Stimulated activated naive CD8-positive, alpha-beta T cell treated with anti-CD3 and anti-CD28 coated beads, Interleukin-15, Interleukin-2, amounts not matched to agents 100 ng/mL and 50 ng/mL, for 24 hours (primary cell): ENCODE data around the gene LIMS4.
"Not testable (repeated sequence)": the region's sequence is repeated elsewhere in the genome, so short reads cannot be mapped to it uniquely, and the experiment has no call there.

ENCODE experiments used
- H3K27ac Mint-ChIP-seq: one replicate; pipeline ENCODE4 v1.8.0; 2021; ENCODE audit warnings: mild to moderate bottlenecking, mixed read lengths
- H3K27me3 Mint-ChIP-seq: one replicate; pipeline ENCODE4 v1.8.0; 2021; ENCODE audit warnings: mixed read lengths
- H3K36me3 Mint-ChIP-seq: one replicate; pipeline ENCODE4 v1.8.0; 2021; ENCODE audit warnings: low read depth, mixed read lengths
- H3K4me1 Mint-ChIP-seq: one replicate; pipeline ENCODE4 v1.8.0; 2021; ENCODE audit warnings: low read depth, mixed read lengths
- H3K4me3 Mint-ChIP-seq: one replicate; pipeline ENCODE4 v1.8.0; 2021; ENCODE audit warnings: mild to moderate bottlenecking, mixed read lengths
- H3K9me3 Mint-ChIP-seq: one replicate; pipeline ENCODE4 v1.8.0; 2021; ENCODE audit warnings: mixed read lengths

LIMS4 gene

DNA sequence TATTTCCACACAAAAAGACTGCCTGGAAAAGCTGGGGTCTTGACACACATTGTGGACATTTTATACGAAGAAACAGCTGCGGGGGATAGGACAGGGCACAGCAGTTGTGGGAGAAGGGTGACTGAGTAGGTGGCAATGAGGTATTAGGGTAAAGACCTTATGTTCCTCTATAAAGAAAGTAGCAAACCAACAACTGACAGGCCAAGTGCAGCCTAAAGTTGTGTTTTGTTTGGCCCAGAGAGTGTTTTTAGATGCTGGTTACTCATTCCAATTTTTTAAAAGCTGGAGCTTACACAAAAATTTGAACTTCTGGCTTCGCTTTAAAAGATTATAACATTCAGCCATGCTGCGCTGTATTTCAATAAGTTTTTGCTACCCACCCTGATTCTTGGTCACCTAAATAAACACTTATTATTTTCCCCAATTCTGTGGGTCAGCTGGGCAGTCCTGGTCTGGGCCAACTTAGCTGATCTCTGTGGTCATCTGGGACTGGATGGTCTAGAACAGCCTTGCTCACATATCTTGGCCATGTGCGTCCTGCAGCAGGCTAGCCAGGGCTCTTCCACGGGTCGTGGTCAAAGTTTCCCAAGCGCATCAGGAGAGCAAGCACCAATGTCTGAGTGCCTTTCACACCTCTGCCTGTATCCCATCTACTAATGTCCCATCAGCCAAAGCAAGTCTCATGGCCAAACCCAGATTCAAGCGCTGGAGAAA lies 51.8 kb downstream of the LIMS4 start:
- not testable (repeated sequence) for H3K36me3 Mint-ChIP-seq, H3K4me3 Mint-ChIP-seq, H3K27me3 Mint-ChIP-seq, H3K27ac Mint-ChIP-seq, H3K4me1 Mint-ChIP-seq, H3K9me3 Mint-ChIP-seq

DNA sequence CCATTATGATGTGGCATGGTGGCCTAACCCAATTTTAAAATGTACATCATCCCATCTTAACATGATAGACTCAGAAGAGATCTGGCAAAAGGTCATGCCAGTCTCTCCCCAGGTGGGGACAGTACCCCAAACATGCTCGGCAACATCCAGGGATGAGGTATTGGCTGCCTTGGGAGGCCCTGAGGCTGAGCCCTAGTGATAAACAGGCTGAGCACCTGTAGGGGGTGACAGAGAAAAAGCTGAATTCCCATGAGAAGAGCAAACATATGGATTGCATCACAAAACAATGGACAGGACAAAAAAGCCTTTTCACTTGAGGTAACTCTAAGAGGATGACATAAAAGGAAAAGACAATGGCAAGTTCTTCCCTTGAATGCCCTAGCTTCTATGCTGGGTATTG lies 65.5 kb downstream of the LIMS4 start:
- not testable (repeated sequence) for H3K9me3 Mint-ChIP-seq, H3K4me3 Mint-ChIP-seq

DNA sequence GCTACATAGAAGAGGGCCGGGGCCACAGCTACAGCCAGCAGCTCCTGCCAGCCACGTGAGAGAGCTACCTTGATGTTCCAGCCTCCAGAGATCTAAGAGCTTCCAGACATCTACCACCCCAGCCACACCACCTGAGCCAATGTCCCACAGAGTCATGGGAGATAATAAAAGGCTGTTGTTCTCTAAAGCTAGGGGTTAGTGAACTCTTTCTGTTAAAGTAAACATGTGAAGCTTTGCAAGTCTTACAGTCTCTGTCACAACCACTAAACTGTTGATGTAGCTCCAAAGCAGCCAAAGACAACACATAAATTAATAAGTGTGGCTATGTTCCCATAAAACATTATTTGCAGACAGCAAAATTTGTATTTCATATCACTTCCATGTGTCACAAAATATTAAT lies 67.6 kb downstream of the LIMS4 start:
- H3K4me1 Mint-ChIP-seq, H3K36me3 Mint-ChIP-seq, H3K4me3 Mint-ChIP-seq, H3K27ac Mint-ChIP-seq, H3K9me3 Mint-ChIP-seq, H3K27me3 Mint-ChIP-seq: not testable (repeated sequence)

More for the DNA sequence above, 65.5 kb downstream of the LIMS4 start:
- not testable (repeated sequence) for H3K27ac Mint-ChIP-seq, H3K27me3 Mint-ChIP-seq, H3K4me1 Mint-ChIP-seq, H3K36me3 Mint-ChIP-seq

DNA sequence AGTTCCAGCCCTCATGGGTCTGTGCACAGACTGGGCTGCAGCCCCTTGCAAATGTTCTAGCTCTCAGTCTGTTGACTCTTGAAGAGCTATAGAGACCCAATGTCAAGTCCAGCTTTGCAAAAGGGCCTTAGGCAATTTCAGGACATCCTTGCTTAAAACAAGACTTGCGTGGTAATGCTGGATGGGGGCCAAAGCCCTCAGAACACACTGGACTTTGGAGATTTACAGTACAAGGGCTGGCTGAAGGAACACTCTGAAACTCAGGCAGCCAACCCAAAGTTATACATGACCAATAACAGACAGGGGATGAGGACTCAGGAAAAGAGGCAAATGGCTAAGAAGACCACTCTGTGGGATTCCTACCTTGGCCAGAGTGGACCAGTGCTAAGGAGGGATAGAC lies 68.4 kb downstream of the LIMS4 start:
- not testable (repeated sequence) for H3K27ac Mint-ChIP-seq, H3K36me3 Mint-ChIP-seq

DNA sequence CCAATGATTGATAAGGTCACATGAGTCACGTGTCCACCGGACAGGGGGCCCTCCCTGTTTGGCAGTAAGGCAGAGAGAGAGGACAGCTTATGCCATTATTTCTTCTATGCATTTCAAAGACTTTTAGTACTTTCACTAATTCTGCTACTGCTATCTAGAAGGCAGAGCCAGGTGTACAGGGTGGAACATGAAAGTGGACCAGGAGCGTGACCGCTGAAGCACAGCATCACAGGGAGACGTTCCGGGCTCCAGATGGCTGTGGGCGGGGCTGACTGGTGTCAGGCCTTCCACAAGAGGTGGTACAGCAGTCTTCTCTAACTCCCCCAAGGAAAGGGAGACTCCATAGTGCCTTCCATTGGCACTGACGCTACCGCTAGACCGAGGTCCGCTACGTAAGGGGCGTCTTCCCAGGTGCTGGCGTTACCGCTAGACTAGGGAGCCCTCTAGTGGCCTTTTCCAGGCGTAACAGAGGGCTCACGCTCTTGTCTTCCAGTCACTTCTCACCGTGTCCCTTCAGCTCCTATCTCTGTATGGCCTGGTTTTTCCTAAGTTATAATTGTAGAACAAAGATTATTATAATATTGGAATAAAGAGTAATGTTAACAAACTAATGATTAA lies 71.5 kb downstream of the LIMS4 start:
- not testable (repeated sequence) for H3K36me3 Mint-ChIP-seq, H3K4me1 Mint-ChIP-seq, H3K9me3 Mint-ChIP-seq, H3K27me3 Mint-ChIP-seq, H3K4me3 Mint-ChIP-seq, H3K27ac Mint-ChIP-seq

More for the DNA sequence above, 68.4 kb downstream of the LIMS4 start:
- not testable (repeated sequence) for H3K4me1 Mint-ChIP-seq, H3K27me3 Mint-ChIP-seq, H3K4me3 Mint-ChIP-seq, H3K9me3 Mint-ChIP-seq

DNA sequence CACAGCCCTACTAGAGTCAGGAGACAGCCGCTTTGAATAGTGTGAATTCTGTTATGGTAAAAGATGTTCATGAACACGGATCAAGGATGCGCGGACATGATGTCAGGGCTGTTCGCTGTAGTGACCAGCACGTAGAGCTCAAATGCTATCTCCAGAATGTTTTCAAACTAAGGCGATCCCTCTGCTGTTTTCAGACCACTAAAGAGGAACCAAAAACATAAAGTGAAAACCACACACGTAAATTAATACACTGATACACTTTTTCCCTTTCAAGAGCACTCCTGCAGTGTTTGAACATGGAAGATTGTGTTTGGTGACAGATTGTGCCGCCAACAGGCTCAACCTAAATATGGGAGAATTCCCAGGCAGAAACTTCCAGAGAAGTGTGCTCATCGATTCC lies 73.2 kb downstream of the LIMS4 start:
- not testable (repeated sequence) for H3K4me1 Mint-ChIP-seq, H3K27me3 Mint-ChIP-seq, H3K4me3 Mint-ChIP-seq, H3K36me3 Mint-ChIP-seq, H3K9me3 Mint-ChIP-seq, H3K27ac Mint-ChIP-seq

DNA sequence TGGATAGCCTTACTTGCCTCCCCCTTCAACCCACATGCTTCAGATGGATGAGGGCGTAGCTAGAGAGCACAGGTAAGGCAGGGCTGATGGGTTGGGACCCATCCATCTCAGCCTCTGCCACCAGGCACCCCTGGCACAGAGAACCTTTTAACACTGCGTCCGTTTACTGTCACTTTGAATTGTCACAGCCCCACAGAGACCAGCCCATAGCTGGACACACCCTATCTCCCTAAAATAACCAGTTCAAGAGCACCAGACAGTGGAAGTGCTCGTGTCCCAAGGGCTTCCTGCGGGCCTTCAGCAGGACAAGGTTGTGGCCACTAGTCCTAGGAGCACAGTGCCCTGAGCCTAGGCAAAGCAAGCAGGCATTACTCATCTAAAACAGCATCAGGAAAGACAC lies 76.6 kb downstream of the LIMS4 start:
- H3K36me3 Mint-ChIP-seq, H3K4me1 Mint-ChIP-seq, H3K4me3 Mint-ChIP-seq, H3K27ac Mint-ChIP-seq, H3K9me3 Mint-ChIP-seq, H3K27me3 Mint-ChIP-seq: not testable (repeated sequence)
